Measurements from ENCODE around the gene KCNK2.

The KCNK2 gene

DNA sequence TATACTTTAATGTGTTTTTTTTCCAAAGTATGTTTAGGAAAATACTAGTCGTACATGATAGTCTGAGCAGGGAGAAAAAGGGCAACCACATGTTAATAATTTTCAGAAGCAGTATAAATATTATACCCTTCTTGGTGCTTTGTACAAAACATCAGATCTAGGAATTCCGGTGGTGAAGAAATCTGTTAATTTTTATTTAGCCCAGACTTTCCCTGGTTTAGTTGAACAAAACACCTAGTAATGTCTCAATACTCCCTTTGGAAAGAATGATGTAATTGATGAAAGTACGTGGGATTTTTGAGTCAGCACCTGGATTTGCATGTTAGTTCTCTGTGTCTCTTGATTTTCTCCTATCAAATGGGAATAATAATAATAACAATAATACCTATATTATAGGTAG lies 38.4 kb upstream of the KCNK2 start:
- TF ChIP-seq, protein P1, sequence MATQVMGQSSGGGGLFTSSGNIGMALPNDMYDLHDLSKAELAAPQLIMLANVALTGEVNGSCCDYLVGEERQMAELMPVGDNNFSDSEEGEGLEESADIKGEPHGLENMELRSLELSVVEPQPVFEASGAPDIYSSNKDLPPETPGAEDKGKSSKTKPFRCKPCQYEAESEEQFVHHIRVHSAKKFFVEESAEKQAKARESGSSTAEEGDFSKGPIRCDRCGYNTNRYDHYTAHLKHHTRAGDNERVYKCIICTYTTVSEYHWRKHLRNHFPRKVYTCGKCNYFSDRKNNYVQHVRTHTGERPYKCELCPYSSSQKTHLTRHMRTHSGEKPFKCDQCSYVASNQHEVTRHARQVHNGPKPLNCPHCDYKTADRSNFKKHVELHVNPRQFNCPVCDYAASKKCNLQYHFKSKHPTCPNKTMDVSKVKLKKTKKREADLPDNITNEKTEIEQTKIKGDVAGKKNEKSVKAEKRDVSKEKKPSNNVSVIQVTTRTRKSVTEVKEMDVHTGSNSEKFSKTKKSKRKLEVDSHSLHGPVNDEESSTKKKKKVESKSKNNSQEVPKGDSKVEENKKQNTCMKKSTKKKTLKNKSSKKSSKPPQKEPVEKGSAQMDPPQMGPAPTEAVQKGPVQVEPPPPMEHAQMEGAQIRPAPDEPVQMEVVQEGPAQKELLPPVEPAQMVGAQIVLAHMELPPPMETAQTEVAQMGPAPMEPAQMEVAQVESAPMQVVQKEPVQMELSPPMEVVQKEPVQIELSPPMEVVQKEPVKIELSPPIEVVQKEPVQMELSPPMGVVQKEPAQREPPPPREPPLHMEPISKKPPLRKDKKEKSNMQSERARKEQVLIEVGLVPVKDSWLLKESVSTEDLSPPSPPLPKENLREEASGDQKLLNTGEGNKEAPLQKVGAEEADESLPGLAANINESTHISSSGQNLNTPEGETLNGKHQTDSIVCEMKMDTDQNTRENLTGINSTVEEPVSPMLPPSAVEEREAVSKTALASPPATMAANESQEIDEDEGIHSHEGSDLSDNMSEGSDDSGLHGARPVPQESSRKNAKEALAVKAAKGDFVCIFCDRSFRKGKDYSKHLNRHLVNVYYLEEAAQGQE (IDR thresholded peaks at IDR 0.05; ENCODE audit: insufficient replicate concordance, low read depth) = no peak
- TF ChIP-seq, protein P2, sequence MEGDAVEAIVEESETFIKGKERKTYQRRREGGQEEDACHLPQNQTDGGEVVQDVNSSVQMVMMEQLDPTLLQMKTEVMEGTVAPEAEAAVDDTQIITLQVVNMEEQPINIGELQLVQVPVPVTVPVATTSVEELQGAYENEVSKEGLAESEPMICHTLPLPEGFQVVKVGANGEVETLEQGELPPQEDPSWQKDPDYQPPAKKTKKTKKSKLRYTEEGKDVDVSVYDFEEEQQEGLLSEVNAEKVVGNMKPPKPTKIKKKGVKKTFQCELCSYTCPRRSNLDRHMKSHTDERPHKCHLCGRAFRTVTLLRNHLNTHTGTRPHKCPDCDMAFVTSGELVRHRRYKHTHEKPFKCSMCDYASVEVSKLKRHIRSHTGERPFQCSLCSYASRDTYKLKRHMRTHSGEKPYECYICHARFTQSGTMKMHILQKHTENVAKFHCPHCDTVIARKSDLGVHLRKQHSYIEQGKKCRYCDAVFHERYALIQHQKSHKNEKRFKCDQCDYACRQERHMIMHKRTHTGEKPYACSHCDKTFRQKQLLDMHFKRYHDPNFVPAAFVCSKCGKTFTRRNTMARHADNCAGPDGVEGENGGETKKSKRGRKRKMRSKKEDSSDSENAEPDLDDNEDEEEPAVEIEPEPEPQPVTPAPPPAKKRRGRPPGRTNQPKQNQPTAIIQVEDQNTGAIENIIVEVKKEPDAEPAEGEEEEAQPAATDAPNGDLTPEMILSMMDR (IDR thresholded peaks at IDR 0.05; ENCODE audit: insufficient read depth, low read length) = no peak
- TF ChIP-seq SPI1 (IDR thresholded peaks at IDR 0.05; ENCODE audit: borderline replicate concordance, low read depth) = no peak
- no peak for TF ChIP-seq GABPA (IDR thresholded peaks at IDR 0.05; ENCODE audit: low read depth)
- TF ChIP-seq POLR2AphosphoS5 (IDR thresholded peaks at IDR 0.05; ENCODE audit: low read depth) = no peak
- no peak overlapping the region for H3K27ac ChIP-seq (replicated peaks)
- H3K27me3 ChIP-seq (ENCODE audit: insufficient read depth, poor library complexity, severe bottlenecking) = no peaks in the 10 kb centered on the region
- no peak for DNase-seq (ENCODE audit: low read depth in 1 of 2, low spot score in 1 of 2)
- H3K4me3 ChIP-seq (replicated peaks; ENCODE audit: insufficient read depth, low read length) = no peak overlapping the region

DNA sequence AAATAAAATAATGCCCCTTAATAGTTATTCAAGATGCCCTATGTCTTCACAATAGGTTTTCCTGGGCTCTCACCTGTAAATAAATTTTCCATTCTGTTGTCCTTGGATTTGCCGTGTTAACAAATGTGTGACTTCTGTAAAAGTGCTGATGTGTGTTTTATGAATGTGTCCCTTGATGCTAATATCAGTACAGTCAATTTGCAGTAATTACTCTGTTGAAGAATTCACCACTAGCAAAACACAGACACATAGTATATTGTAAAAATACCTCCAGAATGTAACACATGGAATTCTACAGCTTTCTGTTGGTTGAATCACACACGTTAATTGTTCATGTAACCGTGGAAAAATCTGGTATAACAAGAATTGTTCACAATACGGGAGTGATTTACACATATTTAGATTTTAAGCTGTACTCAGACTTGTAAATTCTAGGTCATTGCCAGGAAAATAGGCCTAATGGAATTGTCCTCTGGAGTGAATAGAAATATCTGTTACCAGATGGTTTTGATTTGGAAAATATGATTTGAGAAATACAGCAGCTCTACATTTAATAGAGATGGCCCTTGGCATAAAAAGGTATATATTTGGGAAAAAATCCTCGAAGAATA lies 36.7 kb upstream of the KCNK2 start:
- DNase-seq (ENCODE audit: low read depth in 1 of 2, low spot score in 1 of 2) = no peak
- Histone ChIP-seq H3K27me3 (ENCODE audit: insufficient read depth, poor library complexity, severe bottlenecking) (no peaks in the 10 kb centered on the region), H3K4me3 (replicated peaks; ENCODE audit: insufficient read depth, low read length) (no peak overlapping the region), H3K27ac (replicated peaks) (no peak overlapping the region)
- TF ChIP-seq SPI1 (IDR thresholded peaks at IDR 0.05; ENCODE audit: borderline replicate concordance, low read depth) (no peak), GABPA (IDR thresholded peaks at IDR 0.05; ENCODE audit: low read depth) (no peak), POLR2AphosphoS5 (IDR thresholded peaks at IDR 0.05; ENCODE audit: low read depth) (no peak)
- TF ChIP-seq, protein P2 (IDR thresholded peaks at IDR 0.05; ENCODE audit: insufficient read depth, low read length) = no peak
- TF ChIP-seq, protein P1 (IDR thresholded peaks at IDR 0.05; ENCODE audit: insufficient replicate concordance, low read depth) = no peak

DNA sequence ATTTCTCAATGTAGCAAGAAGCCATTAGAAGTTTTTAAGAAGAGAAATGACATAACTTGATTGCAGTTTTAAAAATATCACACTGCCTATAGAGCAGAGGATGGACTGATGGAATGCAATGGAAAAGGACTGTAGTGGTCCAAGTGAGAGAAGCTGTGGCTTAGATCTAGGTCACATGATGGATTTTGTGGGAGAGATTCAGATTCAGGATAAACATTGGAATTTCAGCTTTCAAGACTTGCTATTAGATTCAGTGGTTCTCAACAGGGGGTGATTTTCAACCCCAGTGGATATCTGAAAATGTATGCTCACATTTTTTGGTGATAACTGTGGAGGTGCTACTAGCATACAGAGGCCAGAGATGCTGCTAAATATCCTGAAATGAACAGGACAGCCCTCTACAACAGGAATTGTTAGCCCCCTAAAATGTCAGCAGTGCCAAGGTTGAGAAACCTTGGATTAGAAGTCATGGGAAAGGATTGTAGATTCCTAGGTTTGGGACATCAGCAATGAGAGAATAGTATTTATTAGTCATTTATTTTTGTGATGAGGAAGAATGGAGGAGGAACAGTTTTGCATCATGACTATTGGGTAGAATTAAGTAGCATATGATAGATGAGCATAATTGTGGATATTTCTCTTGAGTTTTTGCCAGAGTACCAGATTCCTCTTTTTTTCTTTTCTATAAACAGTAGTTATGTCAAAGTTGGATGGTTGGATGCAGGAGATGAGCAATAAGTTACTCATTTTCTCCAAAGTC lies 30.1 kb upstream of the KCNK2 start:
- DNase-seq (ENCODE audit: low read depth in 1 of 2, low spot score in 1 of 2) = no peak
- H3K27me3 ChIP-seq (ENCODE audit: insufficient read depth, poor library complexity, severe bottlenecking) = no peaks in the 10 kb centered on the region
- no peak overlapping the region for H3K4me3 ChIP-seq (replicated peaks; ENCODE audit: insufficient read depth, low read length)
- no peak overlapping the region for H3K27ac ChIP-seq (replicated peaks)
- TF ChIP-seq SPI1 (IDR thresholded peaks at IDR 0.05; ENCODE audit: borderline replicate concordance, low read depth) (no peak), GABPA (IDR thresholded peaks at IDR 0.05; ENCODE audit: low read depth) (no peak)
- TF ChIP-seq, protein P2 (IDR thresholded peaks at IDR 0.05; ENCODE audit: insufficient read depth, low read length) = no peak
- TF ChIP-seq, protein P1 (IDR thresholded peaks at IDR 0.05; ENCODE audit: insufficient replicate concordance, low read depth) = no peak
